Left lung (tissue), 10 donors: ENCODE measurements around the gene CES2. TPM values are rescaled to one million over a fixed set of nuclear protein-coding genes. Genes with fewer than 3 reads are reported as not detected.

Experiments used
- ATAC-seq: fragments of 200-7000 bp; cut with Tn5 transposase; one replicate; pipeline ENCODE4 v1.9.1; 2020; ENCODE audit warnings: moderate library complexity
- DNase-seq, 4 donors: peaks; one replicate each; pipeline ENCODE4 v3.0.0-alpha.2; 2013 to 2020
- H3K27ac ChIP-seq, 2 donors: fragments of 200-600 bp; sonication (generic) in 1 of 2; one replicate each; pipeline versions ENCODE4 v1.5.0 to v1.8.0; 2020 to 2021
- H3K27me3 ChIP-seq, 2 donors: fragments of 200-600 bp; sonication (generic) in 1 of 2; one replicate each; pipeline versions ENCODE4 v1.5.0 to v1.8.0; 2020 to 2021
- H3K36me3 ChIP-seq, 2 donors: fragments of 200-600 bp; sonication (generic) in 1 of 2; one replicate each; pipeline versions ENCODE4 v1.5.0 to v1.8.0; 2020 to 2021
- H3K4me1 ChIP-seq, 2 donors: fragments of 200-600 bp; one replicate each; pipeline ENCODE4 v1.8.0; 2021
- H3K4me3 ChIP-seq, 2 donors: fragments of 200-600 bp; sonication (generic) in 1 of 2; one replicate each; pipeline versions ENCODE4 v1.5.0 to v1.8.0; 2020 to 2021; ENCODE audit warnings: mild to moderate bottlenecking in 1 of 2
- H3K9me3 ChIP-seq, 2 donors: fragments of 200-600 bp; sonication (generic) in 1 of 2; one replicate each; pipeline versions ENCODE4 v1.5.0 to v1.8.0; 2020 to 2021
- CTCF ChIP-seq, 2 donors: fragments of 200-600 bp; sonication (generic) in 1 of 2; IDR thresholded peaks; one replicate each; pipeline versions ENCODE4 v1.5.0 to v1.8.0; 2021; ENCODE audit warnings: antibody characterized with exemption in 2 of 2
- intact Hi-C, 2 donors: fragments of 100-400 bp; cut with DNase I; formaldehyde crosslinking; loops; one replicate each; pipeline versions ENCODE4 v1.11.2 to v1.14.2; 2022
- polyA plus RNA-seq, 6 donors: library from polyadenylated mRNA; unstranded; fragments of 120-200 nt; gene quantifications; one replicate each; pipeline ENCODE4 v1.2.1, GENCODE V29; 2013; ENCODE audit not compliant: insufficient read length in 6 of 6
- total RNA-seq, 2 donors: library from RNA; stranded (reverse); fragmentation: NEBNext Ultra II Directional; extraction: Animal tissue kit (Norgen Biotek cat#: 25700); gene quantifications; one replicate each; pipeline ENCODE4 v1.2.1, GENCODE V29; 2021
- donor health status: DM: no; HTN: yes; CAD: no.
- donor health status: DM: no; HTN: no; CAD: no.

Gene CES2
- total and polyA plus RNA-seq, 8 donors: 31.7 to 41.8 (median 35.7) TPM

GRCh38 chr16:66928702-66929388 is 6.5 kb upstream of the CES2 start:
- intact Hi-C loops: no loop called here
- no peak for DNase-seq
- no peak for TF ChIP-seq CTCF (IDR thresholded peaks at IDR 0.05)
- H3K4me1 ChIP-seq: peaks cover 27 to 58% of the 10 kb centered on the region in 2 donors
- ATAC-seq: no peak
- H3K27me3 ChIP-seq: peaks cover 0 to 29% of the 10 kb centered on the region in 2 donors
- H3K4me3 ChIP-seq: no peak overlapping the region
- peaks cover 0 to 12% of the 10 kb centered on the region in 2 donors for H3K36me3 ChIP-seq
- H3K9me3 ChIP-seq: no peaks in the 10 kb centered on the region
- H3K27ac ChIP-seq: no peak overlapping the region

- no peak overlapping the region for H3K4me3 ChIP-seq
- H3K27me3 ChIP-seq: peaks cover 0 to 16% of the 10 kb centered on the region in 2 donors
- H3K4me1 ChIP-seq: peaks cover 25 to 48% of the 10 kb centered on the region in 2 donors
- peaks cover 0 to 12% of the 10 kb centered on the region in 2 donors for H3K36me3 ChIP-seq
- DNase-seq (peak in 2 of 4 donors; percentile 10 to 56), ATAC-seq (no peak)
- TF ChIP-seq CTCF (IDR thresholded peaks at IDR 0.05): no peak
- intact Hi-C loops: no loop called here
- H3K27ac ChIP-seq: no peak overlapping the region
- no peaks in the 10 kb centered on the region for H3K9me3 ChIP-seq
Measured at GRCh38 chr16:66930189-66930588, 5.1 kb upstream of the CES2 start.

GRCh38 chr16:66931665-66932064 is 3.7 kb upstream of the CES2 start:
- H3K9me3 ChIP-seq: no peaks in the 10 kb centered on the region
- no peak overlapping the region for H3K4me3 ChIP-seq
- DNase-seq: no peak
- TF ChIP-seq CTCF (IDR thresholded peaks at IDR 0.05): no peak
- peaks cover 0 to 12% of the 10 kb centered on the region in 2 donors for H3K36me3 ChIP-seq
- intact Hi-C loops: no loop called here
- no peak overlapping the region for H3K27ac ChIP-seq
- peaks cover 0 to under 1% of the 10 kb centered on the region in 2 donors for H3K27me3 ChIP-seq
- ATAC-seq: no peak
- peaks cover 28 to 49% of the 10 kb centered on the region in 2 donors for H3K4me1 ChIP-seq

- peaks cover 0 to 12% of the 10 kb centered on the region in 2 donors for H3K36me3 ChIP-seq
- intact Hi-C loops: no loop called here
- H3K4me3 ChIP-seq: no peak overlapping the region
- no peaks in the 10 kb centered on the region for H3K9me3 ChIP-seq
- no peaks in the 10 kb centered on the region for H3K27me3 ChIP-seq
- no peak overlapping the region for H3K27ac ChIP-seq
- ATAC-seq (no peak), DNase-seq (peak in 1 of 4 donors; percentile 39)
- H3K4me1 ChIP-seq: peaks cover 26 to 49% of the 10 kb centered on the region in 2 donors
- no peak for TF ChIP-seq CTCF (IDR thresholded peaks at IDR 0.05)
Measured at GRCh38 chr16:66932076-66932475, 3.2 kb upstream of the CES2 start.

- intact Hi-C loops: no loop called here
- H3K36me3 ChIP-seq: peaks cover 0 to 21% of the 10 kb centered on the region in 2 donors
- no peak for TF ChIP-seq CTCF (IDR thresholded peaks at IDR 0.05)
Measured at GRCh38 chr16:66933776-66934137, 1.6 kb upstream of the CES2 start.

More at GRCh38 chr16:66933776-66934137, 1.6 kb upstream of the CES2 start:
- no peak for DNase-seq
- peak overlapping the region; percentile 92 to 97 for H3K4me3 ChIP-seq
- ATAC-seq: peak; percentile 1
- H3K9me3 ChIP-seq: no peaks in the 10 kb centered on the region
- H3K27ac ChIP-seq: peak overlapping the region; percentile 91 to 92
- H3K4me1 ChIP-seq: peaks cover 22 to 46% of the 10 kb centered on the region in 2 donors
- no peaks in the 10 kb centered on the region for H3K27me3 ChIP-seq
